ENCODE measurements around the gene MORN3.
"Not testable (repeated sequence)": the region's sequence is repeated elsewhere in the genome, so short reads cannot be mapped to it uniquely, and the experiment has no call there.

MORN3 gene

DNA sequence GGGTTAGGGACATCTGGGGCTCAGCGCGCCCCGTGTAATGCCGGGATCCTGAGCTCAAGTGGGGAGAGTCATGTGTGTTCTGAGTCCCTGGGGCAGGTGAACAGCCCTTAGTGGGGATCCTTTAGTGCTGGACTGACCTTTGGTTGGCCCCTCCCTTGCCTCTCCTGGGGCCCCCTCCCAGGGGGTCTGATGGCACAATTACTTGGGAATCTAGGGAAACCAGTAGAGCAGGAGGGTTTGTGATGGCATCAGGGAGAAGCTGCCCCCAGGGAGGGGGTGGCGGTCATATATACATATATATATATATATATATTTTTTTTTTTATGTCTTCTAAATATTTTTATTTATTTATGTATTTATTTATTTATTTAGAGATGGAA is at the start of gene MORN3:
Gene MORN3 (minus strand): TSS at position 134 of the 380 bp plus-strand sequence. CDS start 171 bp downstream, outside the sequence.
- DNase-seq: no peak

GRCh38 chr12:121718653-121719239 is 49.3 kb upstream of the MORN3 start:
- no peak for DNase-seq

DNA sequence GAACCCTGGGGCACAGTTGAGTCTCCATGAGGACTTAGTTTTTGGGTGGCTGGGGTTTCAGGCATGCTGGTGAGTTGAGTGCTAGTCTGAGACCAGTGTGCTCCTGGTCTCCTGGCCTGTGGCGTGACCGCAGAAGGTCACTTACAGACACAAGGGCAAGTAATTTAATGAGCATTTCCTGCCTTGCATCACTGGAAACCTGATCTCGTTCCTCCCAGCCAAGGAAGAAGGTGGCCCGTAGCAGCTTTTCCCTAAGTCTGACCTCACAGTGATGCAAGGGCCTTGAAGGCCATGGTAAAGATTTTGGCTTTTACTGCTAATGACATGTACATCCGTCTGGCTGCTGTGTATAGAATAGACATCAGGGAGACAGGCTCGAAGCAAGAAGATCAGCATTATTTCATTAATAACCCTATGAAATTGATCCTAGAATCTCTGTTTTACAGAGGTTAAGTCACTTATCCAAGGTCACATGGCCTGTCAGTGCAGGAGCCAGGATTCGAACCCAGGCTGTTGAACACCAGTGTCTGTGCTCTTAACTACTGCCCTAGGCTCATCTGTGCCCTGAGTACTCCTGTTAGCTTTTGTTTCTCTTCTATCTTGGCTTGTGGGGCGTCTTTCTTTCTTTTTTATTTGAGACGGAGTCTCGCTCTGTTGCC is 47.7 kb upstream of the MORN3 start:
- no peak for DNase-seq

GRCh38 chr12:121715862-121716435 is 46.5 kb upstream of the MORN3 start:
- DNase-seq: no peak

- DNase-seq: not testable (repeated sequence)
Observed at GRCh38 chr12:121715055-121715454, 45.6 kb upstream of the MORN3 start.

DNA sequence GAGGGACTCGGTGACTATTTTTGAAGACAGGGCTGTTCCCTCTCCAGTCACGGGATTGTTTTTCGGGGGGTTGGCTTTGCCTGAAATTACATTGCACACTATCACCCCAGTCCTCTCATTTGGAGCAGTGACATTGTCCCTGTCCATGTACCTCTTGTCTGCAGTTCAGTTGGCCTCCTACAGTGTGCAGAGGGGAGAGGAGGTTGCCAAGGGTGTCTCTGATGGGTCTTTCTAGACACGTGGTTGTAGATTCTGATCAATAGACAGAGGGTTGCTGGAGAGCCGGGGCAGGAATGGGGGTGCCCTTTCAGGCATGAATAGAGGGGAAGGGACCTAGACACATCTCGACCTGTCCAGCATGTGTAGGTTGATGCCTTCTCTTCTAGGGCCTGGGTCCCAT is 44.3 kb upstream of the MORN3 start:
- no peak for DNase-seq

DNA sequence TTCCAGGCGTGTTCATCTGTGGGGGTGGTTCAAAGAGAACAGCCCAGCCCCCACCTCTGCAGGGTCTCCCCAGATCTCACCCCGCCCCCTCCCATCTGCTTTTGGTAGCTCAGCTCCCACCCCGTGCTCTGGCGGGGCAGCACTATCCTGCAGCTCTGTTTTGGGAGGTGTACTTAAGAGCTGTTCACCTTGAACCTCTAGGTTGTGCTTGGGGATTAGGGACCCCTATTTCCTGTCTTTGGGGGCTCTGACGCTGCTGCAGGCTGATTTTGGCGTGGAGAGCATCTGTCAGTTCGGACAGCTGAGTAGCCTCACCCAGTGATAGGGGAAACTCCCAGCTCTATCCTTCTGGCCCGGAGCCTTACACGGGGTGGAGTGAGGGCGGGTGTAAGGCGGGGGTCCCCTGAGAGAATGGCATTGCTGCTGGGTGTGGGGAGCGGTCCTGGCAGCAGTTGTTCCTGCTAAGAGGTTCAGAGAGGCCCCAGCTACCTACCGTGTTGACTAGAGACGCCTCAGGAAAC is 43.9 kb upstream of the MORN3 start:
- no peak for DNase-seq

- no peak for DNase-seq
Observed at GRCh38 chr12:121712461-121713256, 43.2 kb upstream of the MORN3 start, which contains the start of gene TMEM120B. Gene TMEM120B (plus strand): TSS chr12:121712752. CDS start chr12:121712896, 144 bp downstream.

DNA sequence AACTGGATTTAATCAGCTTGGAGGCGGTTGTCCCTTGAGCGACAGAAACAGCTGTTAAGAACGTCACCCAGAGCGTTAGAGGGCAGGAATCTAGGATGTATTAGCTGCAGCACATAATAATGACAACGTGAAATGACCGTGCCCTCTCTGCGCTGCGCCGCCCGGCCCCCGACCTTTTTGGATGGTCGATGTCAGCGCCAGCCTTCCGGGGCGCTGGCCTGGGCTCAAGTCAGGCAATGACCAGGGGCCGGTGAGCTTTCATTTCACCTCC is 42.7 kb upstream of the MORN3 start:
- DNase-seq: no peak

- DNase-seq: no peak
Observed at GRCh38 chr12:121711361-121712189, 42.1 kb upstream of the MORN3 start.

DNA sequence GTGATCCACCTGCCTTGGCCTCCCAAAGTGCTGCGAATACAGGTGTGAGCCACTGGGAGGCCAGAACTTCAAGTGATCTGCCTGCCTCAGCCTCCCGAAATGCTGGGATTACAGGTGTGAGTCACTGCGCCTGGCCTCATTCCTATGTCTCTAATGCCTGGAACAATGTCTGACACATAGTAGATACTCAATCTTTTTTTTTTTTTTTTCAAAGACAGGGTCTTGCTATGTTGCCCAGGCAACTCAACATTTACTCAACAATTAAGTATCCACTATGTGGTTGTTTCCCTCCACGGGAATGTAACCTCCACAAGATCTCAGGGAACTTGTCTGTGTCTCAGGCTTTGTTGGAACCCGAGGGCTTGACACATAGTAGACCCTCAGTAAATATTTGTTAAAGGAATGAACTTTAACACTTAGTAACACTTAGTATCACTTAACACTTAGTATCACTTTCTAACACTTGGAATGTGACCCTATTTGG is 40.1 kb upstream of the MORN3 start:
- DNase-seq: no peak

- DNase-seq: not testable (repeated sequence)
Observed at GRCh38 chr12:121709064-121709424, 39.6 kb upstream of the MORN3 start.

- DNase-seq: no peak
Observed at GRCh38 chr12:121708313-121709063, 39.0 kb upstream of the MORN3 start.

GRCh38 chr12:121705514-121705913 is 36.1 kb upstream of the MORN3 start:
- DNase-seq: no peak

DNA sequence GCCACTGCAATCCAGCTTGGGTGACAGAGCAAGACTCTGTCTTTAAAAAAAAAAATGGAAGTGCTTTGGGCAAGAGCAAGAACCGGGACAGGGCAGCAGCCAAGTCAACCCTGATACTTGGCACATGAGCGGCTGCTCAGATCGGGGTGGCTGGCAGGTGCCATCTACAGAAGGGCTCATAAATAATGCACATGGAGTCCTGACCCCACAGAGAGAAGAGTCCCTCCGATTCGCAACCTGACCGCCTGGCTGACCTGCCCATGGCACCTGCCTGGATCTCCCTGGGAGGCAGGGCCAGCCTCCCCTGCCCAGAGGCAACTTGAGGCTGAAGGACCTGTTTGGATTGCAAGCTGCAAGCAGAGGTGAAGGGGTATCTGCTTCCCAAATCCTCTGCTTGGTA is 33.5 kb upstream of the MORN3 start:
- DNase-seq: no peak

- DNase-seq: no peak
Observed at GRCh38 chr12:121701667-121702277, 32.3 kb upstream of the MORN3 start.

DNA sequence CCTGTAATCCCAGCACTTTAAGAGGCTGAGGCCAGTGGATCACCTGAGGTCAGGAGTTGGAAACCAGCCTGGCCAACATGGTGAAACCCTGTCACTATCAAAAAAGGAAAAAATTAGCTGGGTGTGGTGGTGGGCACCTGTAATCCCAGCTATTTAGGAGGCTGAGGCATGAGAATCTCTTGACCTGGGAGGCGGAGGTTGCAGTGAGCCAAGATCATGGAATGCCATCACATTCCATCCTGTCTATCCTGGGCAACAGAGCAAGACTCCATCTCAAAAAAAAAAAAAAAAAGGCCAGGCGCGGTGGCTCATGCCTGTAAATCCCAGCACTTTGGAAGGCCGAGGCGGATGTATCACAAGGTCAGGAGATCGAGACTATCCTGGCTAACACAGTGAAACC is 28.4 kb upstream of the MORN3 start:
- not testable (repeated sequence) for DNase-seq

GRCh38 chr12:121697093-121697698 is 27.7 kb upstream of the MORN3 start:
- peak; percentile 54 for DNase-seq

- no peak for DNase-seq
Observed at GRCh38 chr12:121693155-121693687, 23.8 kb upstream of the MORN3 start.

DNA sequence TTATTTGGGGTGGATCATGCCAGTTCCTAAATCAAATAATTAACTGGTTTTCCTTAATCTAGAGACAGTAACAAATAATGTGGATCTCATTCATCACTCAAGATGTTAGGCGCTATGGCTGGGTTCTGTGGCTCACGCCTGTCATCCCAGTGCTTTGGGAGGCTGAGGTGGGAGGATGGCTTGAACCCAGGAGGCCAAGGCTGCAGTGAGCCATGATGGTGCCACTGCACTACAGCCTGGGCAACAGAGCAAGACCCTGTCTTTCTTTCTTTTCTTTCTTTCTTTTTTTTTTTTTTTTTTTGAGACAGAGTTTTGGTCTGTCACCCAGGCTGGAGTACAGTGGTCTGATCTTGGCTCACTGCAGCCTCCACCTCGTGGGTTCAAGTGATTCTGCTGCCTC is 23.3 kb upstream of the MORN3 start:
- not testable (repeated sequence) for DNase-seq

DNA sequence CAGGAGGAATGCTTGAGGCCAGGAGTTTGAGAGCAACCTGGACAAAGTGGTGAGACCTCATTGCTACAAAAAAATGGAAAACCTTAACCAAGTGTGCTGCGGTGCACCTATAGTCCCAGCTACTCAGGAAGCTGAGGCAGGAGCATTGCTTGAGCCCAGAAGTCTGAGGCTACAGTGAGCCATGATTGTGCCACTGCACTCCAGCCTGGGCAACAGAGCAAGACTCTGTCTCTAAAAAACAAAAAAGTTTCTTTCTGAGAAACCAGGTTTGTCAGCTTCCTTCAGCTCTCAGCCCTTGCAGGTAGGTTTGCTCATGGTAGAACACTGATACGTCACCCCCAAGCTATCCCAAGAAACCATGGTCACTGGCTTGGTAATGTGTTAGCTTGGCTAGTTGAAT is 20.0 kb upstream of the MORN3 start:
- no peak for DNase-seq

All from NCI-H2081 treated with DMSO at 0.1 percent for 48 hours (cell line).